GM12878 (cell line): Measurements from ENCODE around the gene PTPRN2. TPM values are rescaled to one million over a fixed set of nuclear protein-coding genes. Genes with fewer than 3 reads are reported as not detected.

Experiments
- ATAC-seq: fragments of 200-7000 bp; cut with Tn5 transposase; 3 replicates; pipeline ENCODE4 v1.9.1; 2020; ENCODE audit warnings: mild to moderate bottlenecking, moderate library complexity
- BruUV-seq: library from RNA; stranded (reverse); fragments of 400-500 nt; replicated peaks from 2 replicates; lab custom pipeline; 2021; lab: Mats Ljungman, UMichigan
- CTCF ChIA-PET: fragments of 300-600 bp; sonication (Branson Sonifier 250); formaldehyde crosslinking; extraction: SDS; loops from one replicate; lab custom pipeline; 2021; ENCODE audit warnings: inconsistent platforms; lab: Yijun Ruan, JAX
- POLR2A ChIA-PET: fragments of 350-600 bp; formaldehyde crosslinking; extraction: SDS; loops from one replicate; lab custom pipeline; 2021; ENCODE audit warnings: inconsistent platforms; lab: Charles Lee
- RAD21 ChIA-PET: fragments of 300-600 bp; sonication (Branson Sonifier 250); formaldehyde crosslinking; loops from one replicate; lab custom pipeline; 2023; ENCODE audit warnings: antibody characterized with exemption; ENCODE audit not compliant: unreplicated experiment; lab: Charles Lee
- SMC1A ChIA-PET: fragments of 300-600 bp; sonication (Branson Sonifier 250); formaldehyde crosslinking; loops from one replicate; lab custom pipeline; 2023; ENCODE audit not compliant: unreplicated experiment, uncharacterized antibody; lab: Charles Lee
- DNase-seq: peaks from one replicate; pipeline ENCODE4 v3.0.0-alpha.2; 2011; ENCODE audit warnings: low read depth, low spot score
- FAIRE-seq: peaks from 3 replicates; lab custom pipeline; 2011; peaks lifted over from hg19 to GRCh38; lab: Jason Lieb, UNC
- H2AFZ ChIP-seq: 2 replicates; pipeline ENCODE4 v1.6.0; 2011; ENCODE audit warnings: low read depth, low read length, control low read depth; ENCODE audit not compliant: control insufficient read depth
- H3K27ac ChIP-seq: 2 replicates; pipeline ENCODE4 v1.5.1; 2011; ENCODE audit warnings: control low read depth; ENCODE audit not compliant: control insufficient read depth, insufficient read depth
- H3K27me3 ChIP-seq, 2 experiments: replicated peaks in 1 of 2; 2 replicates each; pipeline versions ENCODE4 v1.6.0 to v1.6.1; 2011; ENCODE audit warnings: low read length in 1 of 2; ENCODE audit not compliant: control insufficient read depth in 2 of 2, insufficient read depth in 2 of 2
- H3K36me3 ChIP-seq, 2 experiments: 2 replicates each; pipeline ENCODE4 v1.5.1; 2011; ENCODE audit warnings: low read length in 1 of 2; ENCODE audit not compliant: control insufficient read depth in 2 of 2, insufficient read depth in 2 of 2
- H3K4me1 ChIP-seq: 2 replicates; pipeline ENCODE4 v1.6.1; 2011; ENCODE audit warnings: mild to moderate bottlenecking, low read length, moderate library complexity, mixed read lengths; ENCODE audit not compliant: control insufficient read depth, insufficient read depth
- H3K4me2 ChIP-seq: 2 replicates; pipeline ENCODE4 v1.6.0; 2011; ENCODE audit warnings: control low read depth; ENCODE audit not compliant: control insufficient read depth, insufficient read depth
- H3K4me3 ChIP-seq: fragments of 200-600 bp; sonication (generic); 2 replicates; pipeline ENCODE4 v1.5.1; 2016
- H3K79me2 ChIP-seq: 2 replicates; pipeline ENCODE4 v1.6.0; 2011; ENCODE audit warnings: low read length; ENCODE audit not compliant: control insufficient read depth, insufficient read depth
- H3K9ac ChIP-seq: 2 replicates; pipeline ENCODE4 v1.8.0; 2011; ENCODE audit warnings: low read length, control low read depth, mixed read lengths; ENCODE audit not compliant: control insufficient read depth, insufficient read depth
- H3K9me3 ChIP-seq: replicated peaks from 3 replicates; pipeline ENCODE4 v1.5.1; 2011; ENCODE audit warnings: mild to moderate bottlenecking, low read length; ENCODE audit not compliant: control insufficient read depth, insufficient read depth
- H4K20me1 ChIP-seq: 2 replicates; pipeline ENCODE4 v1.6.0; 2011; ENCODE audit not compliant: control insufficient read depth, insufficient read depth
- CBFB ChIP-seq: IDR thresholded peaks from 2 replicates; pipeline ENCODE4 v1.6.1; 2016; ENCODE audit warnings: antibody characterized with exemption, low read depth
- CEBPZ ChIP-seq: fragments of 150-350 bp; IDR thresholded peaks from 2 replicates; pipeline ENCODE4 v1.6.1; 2016; ENCODE audit warnings: low read depth, low read length
- CHD2 ChIP-seq: IDR thresholded peaks from 2 replicates; pipeline ENCODE4 v1.6.1; 2011; ENCODE audit warnings: low read depth, low read length, improper control_type of control experiment, borderline replicate concordance
- FOXM1 ChIP-seq: IDR thresholded peaks from 2 replicates; pipeline ENCODE4 v1.6.1; 2012; ENCODE audit warnings: low read depth, mild to moderate bottlenecking, inconsistent platforms, low read length, moderate library complexity
- MYC ChIP-seq: IDR thresholded peaks from 2 replicates; pipeline ENCODE4 v1.6.1; 2011; ENCODE audit warnings: mild to moderate bottlenecking, low read length, moderate library complexity, inconsistent platforms; ENCODE audit not compliant: insufficient read depth, insufficient replicate concordance, insufficient read length, severe bottlenecking
- WGBS: methylation state at CpG from one replicate; pipeline ENCODE4 v1.1.6; 2016; ENCODE audit warnings: low lambda C conversion rate; ENCODE audit not compliant: insufficient replicate concordance, insufficient coverage; ENCODE audit errors: missing lambda C conversion rate; 5-methylcytosine and 5-hydroxymethylcytosine counted together
- in situ Hi-C: fragments of 300-500 bp; cut with MboI; formaldehyde crosslinking; loops from 9 replicates; pipeline ENCODE4 v1.14.3; 2018; ENCODE audit warnings: mixed read lengths
- intact Hi-C: fragments of 100-400 bp; cut with micrococcal nuclease; formaldehyde crosslinking; loops from one replicate; pipeline ENCODE4 v1.14.2; 2022; ENCODE audit not compliant: unreplicated experiment
- polyA plus RNA-seq, 11 experiments: library from polyadenylated mRNA; depleted of rRNA in 4 of 11; unstranded in 6 of 11; stranded (reverse) in 5 of 11; fragments of >200 nt; fragmentation: Nextera tagmentation in 4 of 11; fragmentation: Illumina TruSeq in 1 of 11; extraction: Ambion mirVana in 4 of 11; extraction: Trizol in 1 of 11; gene quantifications; 1 replicate in 1 of 11; 2 replicates in 10 of 11; pipeline versions ENCODE4 v1.2.1 to v1.2.3, GENCODE V29; 2011 to 2016; ENCODE audit warnings: inconsistent platforms in 2 of 11, missing spikeins in 2 of 11, low read depth in 1 of 11
- total RNA-seq, 4 experiments: library from RNA; depleted of rRNA in 3 of 4; stranded (reverse); fragments of >200 nt in 3 of 4; fragmentation: Illumina TruSeq in 1 of 4; extraction: Trizol in 1 of 4; gene quantifications; 2 replicates each; pipeline versions ENCODE4 v1.2.1 to v1.2.3, GENCODE V29; 2013 to 2021
- TF ChIP-seq, protein P1 (sequence below): IDR thresholded peaks from 2 replicates; pipeline ENCODE4 v1.6.1; 2011; ENCODE audit warnings: mild to moderate bottlenecking, low read depth, low read length, moderate library complexity; ENCODE audit not compliant: insufficient replicate concordance

The PTPRN2 gene
- total and polyA plus RNA-seq, 10 of the 15 experiments (the other 5 are each of a cell fraction or from before 2014, with no cell fraction given): 5.4 TPM; not detected in 9

DNA sequence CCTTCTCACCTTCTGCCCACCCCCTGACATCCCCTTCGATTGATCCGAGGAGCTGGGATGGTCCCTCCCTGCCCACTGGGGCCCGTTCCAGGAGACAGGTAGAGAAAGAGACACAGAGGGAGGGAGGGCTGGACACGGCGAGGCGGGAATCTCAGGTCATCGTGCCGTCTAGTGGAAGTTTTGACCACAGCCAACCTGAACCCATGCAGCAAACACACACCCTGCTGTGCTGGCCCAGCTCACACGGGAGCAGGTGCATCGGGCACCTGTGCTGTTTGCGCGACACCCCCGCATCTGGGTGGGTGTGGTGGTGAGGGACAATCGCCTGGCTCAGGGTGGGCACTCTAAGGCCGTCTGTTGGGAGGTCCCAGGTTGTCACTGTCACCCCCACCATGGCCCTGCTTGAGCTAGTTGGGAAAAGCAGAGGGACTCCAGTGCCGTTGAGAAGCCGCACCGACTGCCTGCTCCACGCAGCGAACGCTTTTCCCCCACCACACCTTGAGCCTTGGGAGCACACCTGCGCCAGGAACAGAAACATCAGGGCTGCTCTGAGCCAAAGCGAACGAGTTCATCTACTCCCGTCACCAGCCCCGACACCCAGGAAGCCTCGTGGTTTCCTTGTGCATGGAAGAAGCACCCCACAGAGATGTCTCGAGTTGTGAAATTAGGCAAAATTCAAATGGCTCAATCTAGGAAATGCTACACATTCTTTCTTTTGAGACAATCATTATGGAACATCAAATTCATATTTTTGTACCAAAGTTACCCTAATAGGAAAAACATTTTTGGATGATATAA, 965.0 kb downstream of the PTPRN2 start:
- Histone ChIP-seq H3K4me1 (no peaks in the 10 kb centered on the region), H3K79me2 (no peaks in the 10 kb centered on the region), H3K27me3 (no peaks in the 10 kb centered on the region), H3K27ac (no peak overlapping the region), H3K9me3 (no peaks in the 10 kb centered on the region; the same call in 2 of the 3 replicates), H3K4me3 (no peak overlapping the region), H3K9ac (no peak overlapping the region), H3K4me2 (no peak overlapping the region), H2AFZ (no peak overlapping the region), H4K20me1 (no peaks in the 10 kb centered on the region), H3K36me3 (no peaks in the 10 kb centered on the region)
- FAIRE-seq: no peak
- no peak for ATAC-seq
- no TSS peak for BruUV-seq
- DNase-seq: no peak
- intact Hi-C loops (no loop called here), in situ Hi-C loops (no loop called here)
- 63% methylated on average over 28 of the region's 28 CpGs for WGBS
- SMC1A ChIA-PET: no interaction called here
- RAD21 ChIA-PET: no interaction called here
- POLR2A ChIA-PET: no interaction called here
- CTCF ChIA-PET: no interaction called here
- TF ChIP-seq FOXM1: no peak
- TF ChIP-seq, protein P1, sequence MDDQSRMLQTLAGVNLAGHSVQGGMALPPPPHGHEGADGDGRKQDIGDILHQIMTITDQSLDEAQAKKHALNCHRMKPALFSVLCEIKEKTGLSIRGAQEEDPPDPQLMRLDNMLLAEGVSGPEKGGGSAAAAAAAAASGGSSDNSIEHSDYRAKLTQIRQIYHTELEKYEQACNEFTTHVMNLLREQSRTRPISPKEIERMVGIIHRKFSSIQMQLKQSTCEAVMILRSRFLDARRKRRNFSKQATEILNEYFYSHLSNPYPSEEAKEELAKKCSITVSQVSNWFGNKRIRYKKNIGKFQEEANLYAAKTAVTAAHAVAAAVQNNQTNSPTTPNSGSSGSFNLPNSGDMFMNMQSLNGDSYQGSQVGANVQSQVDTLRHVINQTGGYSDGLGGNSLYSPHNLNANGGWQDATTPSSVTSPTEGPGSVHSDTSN: no peak

DNA sequence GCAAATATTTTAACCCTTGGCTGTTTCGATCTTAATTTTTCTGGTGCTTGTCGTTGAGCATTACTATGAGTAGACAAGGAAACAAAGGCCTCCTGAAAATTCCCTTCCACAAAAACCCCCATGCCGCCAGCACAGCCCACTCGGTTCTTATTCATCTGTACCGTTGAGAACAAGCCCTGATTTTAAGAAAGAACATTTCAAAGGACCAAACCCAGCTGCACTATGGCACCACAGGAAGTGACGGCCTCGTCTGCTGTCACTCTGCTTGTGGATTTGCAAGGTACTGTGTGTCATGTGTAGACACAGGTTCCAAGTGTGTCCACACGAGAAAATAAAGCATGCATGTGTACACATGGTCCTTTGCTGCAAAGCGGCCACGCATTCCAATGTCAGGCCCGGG, 965.6 kb downstream of the PTPRN2 start:
- H3K27ac ChIP-seq: no peak overlapping the region
- FAIRE-seq: no peak
- ChIA-PET POLR2A (no interaction called here), RAD21 (no interaction called here), CTCF (no interaction called here), SMC1A (no interaction called here)
- TF ChIP-seq CHD2: no peak
- TF ChIP-seq MYC: no peak
- no peak for TF ChIP-seq CBFB
- TF ChIP-seq CEBPZ: no peak
- H3K27me3 ChIP-seq: no peaks in the 10 kb centered on the region
- no TSS peak for BruUV-seq
- no peak for ATAC-seq
- no peaks in the 10 kb centered on the region for H4K20me1 ChIP-seq
- H3K79me2 ChIP-seq: no peaks in the 10 kb centered on the region
- no peaks in the 10 kb centered on the region; the same call in 2 of the 3 replicates for H3K9me3 ChIP-seq
- intact Hi-C loops (no loop called here), in situ Hi-C loops (no loop called here)
- H3K9ac ChIP-seq: no peak overlapping the region
- no peak for DNase-seq
- H3K4me1 ChIP-seq: no peaks in the 10 kb centered on the region
- H3K4me3 ChIP-seq: no peak overlapping the region
- H2AFZ ChIP-seq: no peak overlapping the region
- no peak overlapping the region for H3K4me2 ChIP-seq
- H3K36me3 ChIP-seq: no peaks in the 10 kb centered on the region
- 21% methylated on average over 11 of the region's 11 CpGs for WGBS
